Suprapubic skin (tissue), 4 donors: Measurements from ENCODE around the gene GALNT12. TPM values are rescaled to one million over a fixed set of nuclear protein-coding genes. Genes with fewer than 3 reads are reported as not detected.

Source experiments
- DNase-seq, 2 donors: peaks; one replicate each; pipeline ENCODE4 v3.0.0-alpha.2; 2019; ENCODE audit warnings: low spot score in 2 of 2
- H3K27ac ChIP-seq: fragments of 200-600 bp; sonication (generic); one replicate; pipeline ENCODE4 v1.5.1; 2019
- H3K27me3 ChIP-seq: fragments of 200-600 bp; sonication (generic); one replicate; pipeline ENCODE4 v1.5.1; 2019
- H3K36me3 ChIP-seq: fragments of 200-600 bp; sonication (generic); one replicate; pipeline ENCODE4 v1.5.1; 2019
- H3K4me1 ChIP-seq: fragments of 200-600 bp; sonication (generic); one replicate; pipeline ENCODE4 v1.5.1; 2019
- H3K4me3 ChIP-seq: fragments of 200-600 bp; sonication (generic); one replicate; pipeline ENCODE4 v1.5.1; 2019; ENCODE audit warnings: mild to moderate bottlenecking
- H3K9me3 ChIP-seq: fragments of 200-600 bp; sonication (generic); one replicate; pipeline ENCODE4 v1.5.1; 2019
- CTCF ChIP-seq, 2 donors: fragments of 200-600 bp in 1 of 2; fragments of 450-650 bp in 1 of 2; sonication (generic) in 1 of 2; IDR thresholded peaks; one replicate each; pipeline ENCODE4 v1.5.1; 2016 to 2019; ENCODE audit warnings: antibody characterized with exemption in 2 of 2, mild to moderate bottlenecking in 1 of 2, moderate library complexity in 1 of 2
- EP300 ChIP-seq: sonication (generic); formaldehyde crosslinking; IDR thresholded peaks from one replicate; pipeline ENCODE4 v1.6.1; 2017; ENCODE audit warnings: antibody characterized with exemption
- POLR2A ChIP-seq, 2 donors: fragments of 450-650 bp; IDR thresholded peaks; one replicate each; pipeline ENCODE4 v1.6.1; 2017; ENCODE audit warnings: antibody characterized with exemption in 2 of 2, mild to moderate bottlenecking in 2 of 2, moderate library complexity in 2 of 2
- POLR2AphosphoS5 ChIP-seq, 3 donors: sonication (generic); formaldehyde crosslinking; IDR thresholded peaks; one replicate each; pipeline ENCODE4 v1.6.1; 2017; ENCODE audit warnings: antibody characterized with exemption in 3 of 3
- WGBS: methylation state at CpG from one replicate; pipeline ENCODE4 v1.1.5; 2018; 5-methylcytosine and 5-hydroxymethylcytosine counted together
- total RNA-seq, 4 donors: library from RNA; depleted of rRNA; stranded (reverse); fragments of >200 nt; gene quantifications; one replicate each; pipeline ENCODE4 v1.1.0, GENCODE V29; 2016

GALNT12 gene
- total RNA-seq, 4 donors from 2014 or later: 1.4 to 8.0 (median 5.5) TPM

GRCh38 chr9:98767196-98767595 is 40.3 kb upstream of the GALNT12 start:
- Histone ChIP-seq H3K27ac (no peak overlapping the region), H3K9me3 (peaks cover 4% of the 10 kb centered on the region), H3K4me1 (no peaks in the 10 kb centered on the region), H3K36me3 (peaks cover 48% of the 10 kb centered on the region), H3K27me3 (no peaks in the 10 kb centered on the region), H3K4me3 (no peak overlapping the region)
- WGBS: 97% methylated on average over 3 of the region's 3 CpGs
- no peak for DNase-seq
- TF ChIP-seq POLR2AphosphoS5 (IDR thresholded peaks at IDR 0.05): no peak
- TF ChIP-seq EP300: no peak
- TF ChIP-seq CTCF (IDR thresholded peaks at IDR 0.05): no peak
- TF ChIP-seq POLR2A (IDR thresholded peaks at IDR 0.05): no peak

- no peak overlapping the region for H3K27ac ChIP-seq
- peaks cover 55% of the 10 kb centered on the region for H3K36me3 ChIP-seq
- TF ChIP-seq POLR2A (IDR thresholded peaks at IDR 0.05) (no peak), POLR2AphosphoS5 (IDR thresholded peaks at IDR 0.05) (no peak), CTCF (IDR thresholded peaks at IDR 0.05) (no peak), EP300 (no peak)
- peaks cover 4% of the 10 kb centered on the region for H3K9me3 ChIP-seq
- no peak overlapping the region for H3K4me3 ChIP-seq
- H3K4me1 ChIP-seq: no peaks in the 10 kb centered on the region
- DNase-seq: no peak
- 94% methylated on average over 7 of the region's 7 CpGs for WGBS
- no peaks in the 10 kb centered on the region for H3K27me3 ChIP-seq
Observed at GRCh38 chr9:98767915-98768314, 39.6 kb upstream of the GALNT12 start.

- Histone ChIP-seq H3K36me3 (peaks cover 60% of the 10 kb centered on the region), H3K4me3 (no peak overlapping the region), H3K27ac (no peak overlapping the region), H3K4me1 (no peaks in the 10 kb centered on the region), H3K27me3 (no peaks in the 10 kb centered on the region), H3K9me3 (peaks cover 4% of the 10 kb centered on the region)
- 95% methylated on average over 9 of the region's 9 CpGs for WGBS
- TF ChIP-seq POLR2AphosphoS5 (IDR thresholded peaks at IDR 0.05) (no peak), POLR2A (IDR thresholded peaks at IDR 0.05) (no peak), CTCF (IDR thresholded peaks at IDR 0.05) (no peak)
- DNase-seq: no peak
Observed at GRCh38 chr9:98768344-98768743, 39.1 kb upstream of the GALNT12 start.

- no peak for TF ChIP-seq POLR2AphosphoS5 (IDR thresholded peaks at IDR 0.05)
- TF ChIP-seq CTCF (IDR thresholded peaks at IDR 0.05): no peak
- TF ChIP-seq POLR2A (IDR thresholded peaks at IDR 0.05): no peak
- TF ChIP-seq EP300: no peak
- no peak for DNase-seq
Observed at GRCh38 chr9:98770717-98771116, 36.8 kb upstream of the GALNT12 start.

GRCh38 chr9:98771209-98771874 is 36.1 kb upstream of the GALNT12 start:
- no peak for DNase-seq
- no peaks in the 10 kb centered on the region for H3K4me1 ChIP-seq
- 94% methylated on average over 15 of the region's 15 CpGs for WGBS
- peaks cover 66% of the 10 kb centered on the region for H3K36me3 ChIP-seq
- no peak overlapping the region for H3K4me3 ChIP-seq
- TF ChIP-seq EP300: no peak
- no peak for TF ChIP-seq CTCF (IDR thresholded peaks at IDR 0.05)
- no peak for TF ChIP-seq POLR2AphosphoS5 (IDR thresholded peaks at IDR 0.05)
- TF ChIP-seq POLR2A (IDR thresholded peaks at IDR 0.05): no peak
- no peaks in the 10 kb centered on the region for H3K9me3 ChIP-seq
- no peak overlapping the region for H3K27ac ChIP-seq
- no peaks in the 10 kb centered on the region for H3K27me3 ChIP-seq

More at GRCh38 chr9:98770717-98771116, 36.8 kb upstream of the GALNT12 start:
- H3K4me3 ChIP-seq: no peak overlapping the region
- peaks cover 68% of the 10 kb centered on the region for H3K36me3 ChIP-seq
- no peaks in the 10 kb centered on the region for H3K27me3 ChIP-seq
- H3K4me1 ChIP-seq: no peaks in the 10 kb centered on the region
- H3K27ac ChIP-seq: no peak overlapping the region
- WGBS: 96% methylated on average over 8 of the region's 10 CpGs
- H3K9me3 ChIP-seq: no peaks in the 10 kb centered on the region
